NCI-H146 treated with DMSO at 0.1 percent for 48 hours (cell line): ENCODE results near the gene OR2AT4.
"Not testable (repeated sequence)": the region's sequence is repeated elsewhere in the genome, so short reads cannot be mapped to it uniquely, and the experiment has no call there.

Source experiments
- DNase-seq: peaks from one replicate; lab custom pipeline; 2025; ENCODE audit not compliant: unreplicated experiment; lab: John Stamatoyannopoulos, UW

The OR2AT4 gene

DNA sequence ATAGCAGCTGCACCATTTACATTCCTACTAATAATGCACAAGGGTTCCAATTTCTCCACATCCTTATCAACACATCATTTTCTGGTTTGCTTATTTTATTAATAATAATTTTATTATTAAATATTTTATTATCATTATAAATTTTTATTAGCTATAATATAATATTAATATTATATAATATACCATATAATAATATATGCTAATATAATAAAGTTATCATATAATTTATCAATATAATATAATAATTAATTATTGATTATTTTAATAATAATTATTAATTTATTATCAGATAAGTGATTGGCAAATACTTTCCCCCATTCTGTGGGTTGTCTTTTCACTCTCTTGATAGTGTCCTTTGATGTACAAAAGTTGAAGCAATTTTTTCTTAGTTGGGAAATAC lies 27.7 kb downstream of the OR2AT4 start:
- DNase-seq, result no peak

DNA sequence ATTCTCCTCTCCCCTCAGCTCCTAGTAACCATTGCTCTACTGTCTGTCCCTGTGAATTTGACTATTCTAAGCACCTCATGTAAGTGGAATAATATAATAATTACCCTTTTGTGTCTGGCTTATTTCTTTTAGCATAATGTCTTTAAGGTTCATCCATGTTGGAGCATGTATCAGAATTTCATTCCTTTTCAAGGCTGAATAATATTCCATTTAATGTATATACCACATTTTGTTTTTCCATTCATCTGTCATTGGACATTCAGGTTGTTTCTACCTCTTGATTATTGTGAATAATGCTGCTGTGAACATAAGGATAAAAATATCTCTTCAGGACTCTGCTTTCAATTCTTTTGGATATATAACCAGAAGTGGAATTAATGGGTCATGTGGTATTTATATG lies 28.1 kb downstream of the OR2AT4 start:
- DNase-seq, result no peak

DNA sequence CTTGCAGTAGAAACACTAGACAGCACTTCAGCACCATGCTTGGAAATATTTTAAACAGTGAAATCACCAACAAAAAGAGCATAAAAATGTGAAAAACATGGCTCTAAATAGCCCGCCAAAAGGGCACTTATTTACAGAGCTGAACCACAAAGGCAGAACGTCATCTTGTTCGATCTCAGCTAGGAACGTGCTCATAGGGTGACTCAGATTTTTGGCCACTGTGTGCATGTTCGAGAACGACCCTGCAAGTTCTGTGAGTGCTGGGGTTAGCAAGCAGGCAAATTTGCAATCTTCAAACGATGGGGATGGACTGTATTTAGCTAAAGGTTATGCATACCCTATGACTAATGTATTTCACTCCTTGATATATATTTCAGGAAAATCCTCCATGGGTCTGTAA lies 30.6 kb downstream of the OR2AT4 start:
- DNase-seq, result no peak

DNA sequence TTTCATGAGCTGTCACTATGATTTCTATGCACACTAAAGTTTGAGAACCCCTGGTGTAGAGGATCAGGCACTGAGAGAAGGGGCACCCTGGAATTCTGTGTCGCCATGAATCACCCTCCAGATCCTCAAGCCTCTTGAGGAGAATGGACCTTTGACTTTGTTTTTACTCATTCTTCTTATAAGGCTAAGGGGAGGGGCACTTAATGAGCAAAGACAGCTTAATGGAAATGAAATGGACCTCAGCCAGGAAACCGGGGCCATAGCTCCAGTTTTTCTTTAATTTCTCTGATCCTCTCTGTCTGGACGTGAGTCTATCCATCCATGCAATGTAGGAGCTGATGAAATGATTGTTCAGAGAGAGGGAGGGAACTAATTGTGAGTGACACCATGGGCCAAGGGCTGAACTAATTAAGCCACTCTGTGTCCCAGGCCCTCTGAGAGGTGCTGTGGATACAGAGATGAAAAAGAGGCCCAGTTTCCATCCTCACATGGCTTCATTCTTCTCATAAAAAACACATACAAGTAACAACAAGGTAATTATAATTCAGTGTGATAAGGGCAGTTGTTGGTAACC lies 32.8 kb downstream of the OR2AT4 start:
- no peak for DNase-seq

DNA sequence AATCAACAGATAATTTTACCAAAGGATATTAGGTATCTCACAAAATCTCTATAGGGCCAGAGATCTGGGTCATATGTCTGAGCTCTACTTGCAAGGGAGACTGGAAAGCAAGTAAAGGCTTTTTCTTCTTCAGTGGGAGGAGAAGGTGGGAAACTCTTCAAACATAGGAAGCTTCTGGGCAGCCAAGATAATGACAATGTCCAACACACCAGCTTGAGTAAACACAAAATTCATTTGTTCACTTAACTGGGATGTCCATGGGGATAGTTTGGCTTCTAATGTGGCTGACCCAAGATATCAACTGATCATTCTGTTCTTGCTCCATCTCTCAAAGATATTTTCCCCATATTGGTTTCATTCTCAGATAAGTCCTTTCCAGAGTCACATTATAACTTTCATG lies 37.4 kb downstream of the OR2AT4 start:
- DNase-seq, result no peak

DNA sequence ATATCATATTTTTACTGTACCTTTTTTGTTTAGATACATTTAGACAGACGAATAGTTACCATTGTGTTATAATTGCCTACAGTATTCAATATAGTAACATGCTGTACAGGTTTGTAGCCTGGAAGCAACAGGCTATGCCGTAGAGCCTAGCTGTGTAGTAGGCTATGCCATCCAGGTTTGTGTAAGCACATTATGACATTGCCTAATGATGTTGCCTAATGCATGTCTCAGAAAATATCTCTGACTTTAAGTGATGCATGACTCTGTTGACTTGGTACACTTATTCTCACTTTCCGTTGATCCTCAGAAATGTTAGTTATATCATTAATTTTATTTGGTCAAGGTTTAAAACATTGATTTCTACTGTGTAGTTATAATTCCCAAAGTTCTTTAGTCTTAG lies 39.9 kb downstream of the OR2AT4 start:
- no peak for DNase-seq

DNA sequence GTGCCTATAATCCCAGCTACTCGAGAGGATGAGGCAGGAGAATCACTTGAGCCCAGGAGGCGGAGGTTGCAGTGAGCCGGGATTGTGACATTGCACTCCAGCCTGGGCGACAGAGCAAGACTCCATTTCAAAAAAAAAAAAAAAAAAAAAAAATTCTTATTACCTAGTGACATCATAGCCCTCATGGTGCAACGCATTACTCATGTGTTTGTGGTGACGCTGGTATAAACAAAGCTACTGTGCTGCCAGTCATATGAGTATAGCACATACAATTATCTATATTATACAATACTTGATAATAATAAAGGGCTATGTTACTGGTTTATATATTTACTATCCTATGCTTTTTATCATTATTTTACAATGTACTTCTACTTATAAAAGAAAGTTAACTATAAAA lies 41.2 kb downstream of the OR2AT4 start:
- no peak for DNase-seq

- no peak for DNase-seq
Observed at GRCh38 chr11:75052457-75052856, 44.2 kb downstream of the OR2AT4 start.

- no peak for DNase-seq
Observed at GRCh38 chr11:75051043-75051442, 45.6 kb downstream of the OR2AT4 start.

GRCh38 chr11:75050516-75050915 lies 46.2 kb downstream of the OR2AT4 start:
- DNase-seq, result no peak

DNA sequence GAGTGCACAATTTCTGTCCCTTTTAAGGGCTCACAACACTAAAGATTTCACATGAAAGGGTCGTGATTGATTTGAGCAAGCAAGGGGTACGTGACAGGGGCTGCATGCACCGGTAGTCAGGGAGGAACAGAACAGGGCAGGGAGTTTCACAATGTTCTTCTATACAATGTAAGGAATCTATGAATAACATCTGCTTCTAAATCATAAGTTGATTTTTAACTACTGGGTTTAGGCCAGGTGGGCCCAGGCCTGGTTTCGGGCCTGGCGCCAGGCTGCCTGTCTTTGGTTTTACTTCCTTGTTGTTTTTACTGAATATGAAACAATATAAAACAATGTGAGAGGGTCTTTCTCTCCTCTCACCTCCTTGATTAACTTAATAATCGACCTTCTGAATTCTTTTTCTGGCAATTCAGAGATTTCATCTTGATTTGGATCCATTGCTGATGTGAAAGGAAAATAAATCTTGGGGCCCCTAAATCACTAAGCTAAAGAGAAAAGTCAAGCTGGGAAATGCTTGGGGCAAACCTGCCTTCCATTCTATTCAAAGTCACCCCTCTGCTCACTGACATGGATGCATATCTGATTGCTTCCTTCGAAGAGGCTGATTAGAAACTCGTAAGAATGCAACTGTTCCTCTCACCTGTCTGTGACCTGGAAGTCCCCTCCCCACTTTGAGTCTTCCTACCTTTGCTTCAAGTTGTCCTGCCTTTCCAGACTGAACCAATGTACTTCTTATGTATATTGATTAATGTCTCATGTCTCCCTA lies 47.0 kb downstream of the OR2AT4 start:
- not testable (repeated sequence) for DNase-seq

DNA sequence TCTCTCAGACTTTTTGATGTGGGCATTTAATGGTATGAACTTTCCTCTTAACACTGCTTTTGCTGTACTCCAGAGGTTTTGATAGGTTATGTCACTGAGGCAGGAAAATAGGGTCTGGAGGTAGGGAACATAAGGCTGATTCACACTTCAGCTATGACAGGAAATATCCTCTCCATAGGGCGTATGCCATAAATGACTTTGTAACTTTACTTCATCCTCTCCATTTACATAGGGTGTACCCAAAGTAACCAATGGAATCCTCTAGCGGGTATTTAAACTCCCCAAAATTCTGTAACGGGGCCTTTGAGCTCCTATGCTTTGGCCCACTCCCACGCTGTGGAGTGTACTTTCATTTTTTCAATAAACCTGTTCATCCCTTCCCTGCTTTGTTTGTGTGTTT lies 49.5 kb downstream of the OR2AT4 start:
- no peak for DNase-seq

- not testable (repeated sequence) for DNase-seq
Observed at GRCh38 chr11:75046668-75047067, 50.0 kb downstream of the OR2AT4 start.

GRCh38 chr11:75044381-75045170 lies 52.1 kb downstream of the OR2AT4 start:
- not testable (repeated sequence) for DNase-seq

DNA sequence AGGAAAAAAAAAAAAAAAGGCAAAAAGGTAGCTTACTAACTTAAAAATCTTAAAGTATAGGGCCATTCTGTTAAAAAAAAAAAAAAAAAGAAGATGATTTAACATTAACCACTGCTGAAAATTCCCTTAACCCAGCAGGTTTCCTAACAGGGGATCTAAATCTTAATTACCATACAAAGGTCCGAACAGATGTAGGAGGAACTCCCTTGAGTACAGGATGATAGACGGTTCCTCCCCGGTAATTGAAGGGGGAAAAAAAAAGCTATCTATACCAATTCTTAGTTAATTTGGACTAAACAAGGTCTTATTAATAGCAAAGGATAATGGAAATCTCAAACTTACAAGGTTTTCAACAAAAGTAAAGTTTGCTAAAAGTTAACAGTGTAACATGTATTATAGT lies 54.9 kb downstream of the OR2AT4 start:
- DNase-seq, result not testable (repeated sequence)

DNA sequence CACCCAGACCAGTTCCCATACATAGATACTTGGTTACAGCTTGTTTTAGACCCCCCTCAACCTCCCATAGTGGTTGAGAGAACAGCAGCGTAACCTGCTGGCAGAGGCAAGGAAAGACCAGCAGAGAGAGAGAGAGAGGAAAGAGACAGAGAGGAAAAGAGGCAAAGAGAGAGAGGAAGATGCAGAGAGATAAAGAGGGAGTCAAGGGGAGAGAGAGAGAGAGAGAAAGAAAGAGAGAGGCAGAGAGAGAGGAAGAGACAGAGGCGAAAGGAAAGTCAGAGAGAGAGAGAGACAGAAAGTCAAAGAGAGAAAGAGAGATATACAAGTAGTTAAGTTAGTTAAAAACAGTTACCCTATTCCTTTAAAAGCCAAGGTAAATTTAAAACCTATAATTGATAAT lies 55.4 kb downstream of the OR2AT4 start:
- no peak for DNase-seq

DNA sequence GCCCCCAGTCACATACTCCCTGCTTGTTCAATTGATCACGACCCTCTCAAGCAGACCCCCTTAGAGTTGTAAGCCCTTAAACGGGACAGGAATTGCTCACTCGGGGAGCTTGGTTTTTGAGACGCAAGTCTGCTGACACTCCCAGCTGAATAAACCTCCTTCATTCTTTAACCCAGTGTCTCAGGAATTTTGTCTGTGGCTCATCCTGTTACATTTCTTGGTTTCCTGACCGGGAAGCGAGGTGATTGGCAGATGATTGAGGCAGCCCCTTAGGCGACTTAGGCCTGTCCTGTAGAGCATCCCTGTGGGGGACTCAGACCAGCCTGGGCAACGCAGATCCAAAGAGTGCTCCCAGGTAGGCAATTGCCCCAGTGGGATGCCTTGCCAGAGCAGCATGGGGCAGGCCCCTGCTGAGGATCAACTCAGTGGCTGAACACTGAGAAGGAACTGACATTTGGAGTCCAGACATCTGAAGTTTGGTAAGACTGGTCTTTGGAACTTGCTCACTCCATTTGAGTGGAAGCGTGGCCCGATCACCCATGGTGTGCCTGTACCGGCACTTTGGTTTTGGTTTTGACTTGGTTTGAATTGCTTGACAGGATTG lies 56.4 kb downstream of the OR2AT4 start:
- no peak for DNase-seq

- no peak for DNase-seq
Observed at GRCh38 chr11:75035911-75036565, 60.6 kb downstream of the OR2AT4 start.

GRCh38 chr11:75035256-75035655 lies 61.4 kb downstream of the OR2AT4 start:
- no peak for DNase-seq

DNA sequence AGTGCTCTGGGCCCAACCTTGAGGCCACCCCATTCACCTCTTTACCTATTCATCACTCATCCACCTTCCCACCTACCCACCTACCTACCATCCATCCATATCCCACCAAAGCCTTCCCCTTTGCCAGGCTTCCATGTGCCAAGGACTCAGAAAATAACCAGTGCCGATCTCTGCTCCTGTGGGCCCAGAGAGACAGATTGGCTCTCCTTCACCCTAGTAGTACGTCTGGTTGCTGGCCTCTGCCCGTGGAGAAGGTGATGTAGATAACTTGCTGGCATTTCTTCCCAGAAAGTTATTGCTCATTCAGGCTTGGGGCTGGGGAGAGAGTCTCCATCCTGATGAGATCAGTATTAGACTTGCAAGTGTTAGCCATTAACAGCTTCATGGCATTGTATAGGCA lies 62.8 kb downstream of the OR2AT4 start:
- DNase-seq, result no peak

- no peak for DNase-seq
Observed at GRCh38 chr11:75032550-75032935, 64.1 kb downstream of the OR2AT4 start.
